Fibroblast of pulmonary artery (primary cell): ENCODE data around the gene TDRD1.

Source experiments
- DNase-seq: peaks from one replicate; pipeline ENCODE4 v3.0.0-alpha.2; 2010; ENCODE audit warnings: low read depth
- H3K4me3 ChIP-seq: replicated peaks from 2 replicates; pipeline ENCODE4 v1.5.1; 2011; ENCODE audit warnings: low read depth, mild to moderate bottlenecking, control low read depth, low read length, moderate library complexity
- CTCF ChIP-seq: IDR thresholded peaks from 2 replicates; pipeline ENCODE4 v1.5.1; 2011; ENCODE audit warnings: mild to moderate bottlenecking, control low read depth, low read length, inconsistent platforms; ENCODE audit errors: missing control alignments

TDRD1 gene

GRCh38 chr10:114252092-114252491, 72.9 kb downstream of the TDRD1 start:
- H3K4me3 ChIP-seq = no peak overlapping the region
- no peak for DNase-seq
- no peak for TF ChIP-seq CTCF

GRCh38 chr10:114252883-114253282, 73.7 kb downstream of the TDRD1 start:
- TF ChIP-seq CTCF = no peak
- H3K4me3 ChIP-seq = no peak overlapping the region
- DNase-seq = no peak

GRCh38 chr10:114255227-114255626, 76.1 kb downstream of the TDRD1 start:
- no peak for TF ChIP-seq CTCF
- DNase-seq = no peak
- no peak overlapping the region for H3K4me3 ChIP-seq

- H3K4me3 ChIP-seq = no peak overlapping the region
- DNase-seq = no peak
- no peak for TF ChIP-seq CTCF
These were observed 77.0 kb downstream of the TDRD1 start for GRCh38 chr10:114256008-114256765.

- no peak overlapping the region for H3K4me3 ChIP-seq
- DNase-seq = peak; percentile 16
- TF ChIP-seq CTCF = no peak
These were observed 77.7 kb downstream of the TDRD1 start for GRCh38 chr10:114256822-114257221.

- no peak for TF ChIP-seq CTCF
- H3K4me3 ChIP-seq = no peak overlapping the region
These were observed 78.3 kb downstream of the TDRD1 start for GRCh38 chr10:114257498-114257897.

GRCh38 chr10:114258274-114258840, 79.2 kb downstream of the TDRD1 start:
- no peak overlapping the region for H3K4me3 ChIP-seq
- DNase-seq = no peak
- no peak for TF ChIP-seq CTCF

More at GRCh38 chr10:114257498-114257897, 78.3 kb downstream of the TDRD1 start:
- no peak for DNase-seq
